Mesendoderm (in vitro differentiated cells): ENCODE results near the gene CELSR2.
"Not testable (repeated sequence)": the region's sequence is repeated elsewhere in the genome, so short reads cannot be mapped to it uniquely, and the experiment has no call there.

ENCODE experiments used
- DNase-seq: peaks from one replicate; pipeline ENCODE4 v3.0.0; 2013
- H2AK5ac ChIP-seq: 2 replicates; pipeline ENCODE4 v1.6.1; 2013; ENCODE audit warnings: low read length, inconsistent platforms
- H2BK120ac ChIP-seq: 2 replicates; pipeline ENCODE4 v1.6.1; 2013; ENCODE audit warnings: low read depth, mild to moderate bottlenecking, low read length, moderate library complexity, mixed read lengths
- H2BK15ac ChIP-seq: replicated peaks from 2 replicates; pipeline ENCODE4 v1.6.1; 2013; ENCODE audit warnings: low read depth, mild to moderate bottlenecking, moderate library complexity
- H2BK5ac ChIP-seq: 2 replicates; pipeline ENCODE4 v1.6.1; 2013; ENCODE audit warnings: low read length, inconsistent platforms
- H3K18ac ChIP-seq: 2 replicates; pipeline ENCODE4 v1.6.1; 2013; ENCODE audit warnings: mild to moderate bottlenecking, low read length, mixed read lengths
- H3K23ac ChIP-seq: one replicate; pipeline ENCODE4 v1.6.1; 2013; ENCODE audit warnings: low read length
- H3K27ac ChIP-seq: 2 replicates; pipeline ENCODE4 v1.5.1; 2013; ENCODE audit warnings: low read depth, mild to moderate bottlenecking, inconsistent platforms, low read length, moderate library complexity
- H3K27me3 ChIP-seq: 2 replicates; pipeline ENCODE4 v1.6.1; 2013; ENCODE audit warnings: low read length, control low read depth, mild to moderate bottlenecking, inconsistent platforms; ENCODE audit not compliant: insufficient read depth, poor library complexity
- H3K36me3 ChIP-seq: 2 replicates; pipeline ENCODE4 v1.6.1; 2013; ENCODE audit warnings: low read length, inconsistent platforms; ENCODE audit not compliant: control insufficient read depth, insufficient read depth
- H3K4ac ChIP-seq: one replicate; pipeline ENCODE4 v1.6.1; 2013; ENCODE audit warnings: low read depth, mild to moderate bottlenecking, low read length, moderate library complexity
- H3K4me1 ChIP-seq: 2 replicates; pipeline ENCODE4 v1.6.1; 2013; ENCODE audit warnings: low read depth, low read length, inconsistent platforms; ENCODE audit not compliant: control insufficient read depth
- H3K4me2 ChIP-seq: 2 replicates; pipeline ENCODE4 v1.6.1; 2013; ENCODE audit warnings: low read length
- H3K4me3 ChIP-seq: 2 replicates; pipeline ENCODE4 v1.5.1; 2013; ENCODE audit warnings: mild to moderate bottlenecking, low read length
- H3K56ac ChIP-seq: one replicate; pipeline ENCODE4 v1.6.1; 2013; ENCODE audit warnings: low read length
- H3K79me1 ChIP-seq: 2 replicates; pipeline ENCODE4 v1.6.1; 2013; ENCODE audit warnings: low read length, inconsistent platforms
- H3K79me2 ChIP-seq: 2 replicates; pipeline ENCODE4 v1.6.1; 2013; ENCODE audit warnings: mild to moderate bottlenecking, low read length; ENCODE audit not compliant: control insufficient read depth, insufficient read depth
- H3K9ac ChIP-seq: 2 replicates; pipeline ENCODE4 v1.6.1; 2013; ENCODE audit warnings: low read length, inconsistent platforms
- H4K5ac ChIP-seq: one replicate; pipeline ENCODE4 v1.6.1; 2013; ENCODE audit warnings: low read length
- H4K8ac ChIP-seq: one replicate; pipeline ENCODE4 v1.6.1; 2013; ENCODE audit warnings: low read depth, mild to moderate bottlenecking, control low read depth, low read length, moderate library complexity
- WGBS: extraction: QIAGEN DNeasy Blood & Tissue Kit; methylation state at CpG from one replicate; pipeline ENCODE4 v1.1.7; 2013; ENCODE audit warnings: low lambda C conversion rate, missing lambda C conversion rate; ENCODE audit not compliant: insufficient coverage; ENCODE audit errors: extremely low coverage; 5-methylcytosine and 5-hydroxymethylcytosine counted together

Gene CELSR2

DNA sequence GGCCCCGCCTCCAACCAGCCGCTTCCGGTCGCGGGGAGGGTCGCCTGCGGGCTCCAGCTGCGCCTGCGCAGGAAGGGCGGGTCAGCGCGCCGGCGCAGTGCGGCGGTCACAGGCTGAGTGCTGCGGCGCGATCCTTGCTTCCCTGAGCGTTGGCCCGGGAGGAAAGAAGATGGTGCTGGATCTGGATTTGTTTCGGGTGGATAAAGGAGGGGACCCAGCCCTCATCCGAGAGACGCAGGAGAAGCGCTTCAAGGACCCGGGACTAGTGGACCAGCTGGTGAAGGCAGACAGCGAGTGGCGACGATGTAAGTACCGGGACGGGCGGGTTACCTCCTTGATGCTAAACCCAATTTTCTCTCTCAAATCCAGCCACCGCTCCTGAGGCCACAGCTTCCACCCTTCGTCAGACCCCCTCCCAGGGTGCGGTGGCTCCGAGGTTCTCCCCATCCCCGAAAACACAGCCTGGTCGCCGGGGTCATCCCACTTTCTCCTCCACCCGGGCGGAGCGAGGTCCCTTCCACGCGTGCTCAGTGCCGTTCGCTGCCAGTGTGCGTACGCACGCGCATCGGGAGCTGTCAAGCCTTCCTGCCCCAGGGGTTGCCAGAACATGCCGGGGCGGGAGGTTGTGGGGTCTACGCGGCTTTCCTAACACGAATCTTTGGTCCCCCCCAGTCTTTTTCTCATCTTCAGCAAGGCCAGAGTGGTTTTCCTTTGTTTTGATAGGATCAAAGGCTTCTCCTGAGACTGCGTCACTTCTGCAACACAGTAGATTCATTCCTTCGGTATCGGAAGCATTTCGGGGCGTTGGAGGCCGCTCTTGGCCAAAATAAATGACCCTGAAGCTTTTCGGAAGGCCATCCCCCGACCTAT is 35.3 kb upstream of the CELSR2 start, which contains the start of gene SARS1:
Gene SARS1 (plus strand): TSS at position 95 of the 870 bp plus-strand sequence. CDS start 75 bp downstream, at position 170.
- Histone ChIP-seq H3K27ac (peak within 1 kb of the TSS; percentile 63), H2AK5ac (no peak within 1 kb of the TSS), H2BK15ac (no peak within 1 kb of the TSS), H3K4ac (peak within 1 kb of the TSS; percentile 57), H2BK120ac (no peak within 1 kb of the TSS), H4K5ac (no peak within 1 kb of the TSS), H3K9ac (peak within 1 kb of the TSS; percentile 99), H3K36me3 (no peaks in the 10 kb centered on the region), H3K18ac (peak within 1 kb of the TSS; percentile 32), H2BK5ac (peak within 1 kb of the TSS; percentile 73), H3K23ac (peak within 1 kb of the TSS; percentile 89), H3K4me2 (peak within 1 kb of the TSS; percentile 87), H3K56ac (peak within 1 kb of the TSS; percentile 99), H3K4me1 (no peaks in the 10 kb centered on the region), H3K4me3 (peak within 1 kb of the TSS; percentile 100), H3K27me3 (no peaks in the 10 kb centered on the region), H3K79me1 (peaks cover 15% of the 10 kb centered on the region), H4K8ac (no peak within 1 kb of the TSS), H3K79me2 (peaks cover 35% of the 10 kb centered on the region)
- no CpG with 5 or more reads among the region's 64 CpGs for WGBS
- peak; percentile 92 for DNase-seq

- Histone ChIP-seq H3K4ac (no peak overlapping the region), H4K8ac (no peak overlapping the region), H3K27me3 (no peaks in the 10 kb centered on the region), H3K4me3 (peak overlapping the region; percentile 100), H3K9ac (peak overlapping the region; percentile 99), H3K27ac (peak overlapping the region; percentile 63), H3K56ac (peak overlapping the region; percentile 99), H3K4me2 (peak overlapping the region; percentile 20), H3K4me1 (no peaks in the 10 kb centered on the region), H3K79me1 (peaks cover 15% of the 10 kb centered on the region), H4K5ac (no peak overlapping the region), H2BK15ac (no peak overlapping the region), H2BK120ac (no peak overlapping the region), H3K18ac (no peak overlapping the region), H2BK5ac (peak overlapping the region; percentile 62), H3K79me2 (peaks cover 37% of the 10 kb centered on the region), H3K23ac (peak overlapping the region; percentile 89), H3K36me3 (no peaks in the 10 kb centered on the region), H2AK5ac (no peak overlapping the region)
- no CpG with 5 or more reads among the region's 13 CpGs for WGBS
- peak; percentile 93 for DNase-seq
Measured at GRCh38 chr1:109214695-109215623, 34.4 kb upstream of the CELSR2 start.

DNA sequence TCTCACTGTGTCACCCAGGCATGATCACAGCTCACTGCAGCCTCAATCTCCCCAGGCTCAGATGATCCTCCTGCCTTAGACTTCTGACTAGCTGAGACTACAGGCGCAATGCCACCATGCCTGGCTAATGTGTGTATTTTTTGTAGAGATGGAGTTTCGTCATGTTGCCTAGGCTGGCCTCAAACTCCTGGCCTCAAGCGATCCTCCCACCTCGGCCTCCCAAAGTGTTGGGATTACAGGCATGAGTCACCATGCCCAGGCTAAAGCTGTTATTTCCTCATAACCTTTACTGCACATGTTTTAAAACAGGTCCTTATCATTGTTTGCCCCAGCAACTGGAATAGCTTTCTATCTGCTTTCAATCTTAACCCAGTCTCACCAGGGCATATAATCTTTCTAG is 32.7 kb upstream of the CELSR2 start:
- no peak overlapping the region for H4K8ac ChIP-seq
- no peak overlapping the region for H2BK120ac ChIP-seq
- no peak overlapping the region for H3K4me2 ChIP-seq
- no peak overlapping the region for H3K23ac ChIP-seq
- H3K4me3 ChIP-seq: no peak overlapping the region
- H4K5ac ChIP-seq: no peak overlapping the region
- no peak overlapping the region for H3K56ac ChIP-seq
- H3K79me2 ChIP-seq: peaks cover 43% of the 10 kb centered on the region
- peaks cover 15% of the 10 kb centered on the region for H3K79me1 ChIP-seq
- H3K27me3 ChIP-seq: no peaks in the 10 kb centered on the region
- no peaks in the 10 kb centered on the region for H3K36me3 ChIP-seq
- no peak overlapping the region for H2BK5ac ChIP-seq
- no peak overlapping the region for H3K27ac ChIP-seq
- DNase-seq: no peak
- no peaks in the 10 kb centered on the region for H3K4me1 ChIP-seq
- no CpG with 5 or more reads among the region's 4 CpGs for WGBS
- no peak overlapping the region for H3K18ac ChIP-seq
- no peak overlapping the region for H3K9ac ChIP-seq
- H2AK5ac ChIP-seq: no peak overlapping the region
- H3K4ac ChIP-seq: no peak overlapping the region
- no peak overlapping the region for H2BK15ac ChIP-seq

GRCh38 chr1:109218516-109218915 is 30.8 kb upstream of the CELSR2 start:
- no peak overlapping the region for H2BK5ac ChIP-seq
- no peak overlapping the region for H4K5ac ChIP-seq
- no peaks in the 10 kb centered on the region for H3K36me3 ChIP-seq
- H3K23ac ChIP-seq: no peak overlapping the region
- H3K27me3 ChIP-seq: no peaks in the 10 kb centered on the region
- no peak overlapping the region for H4K8ac ChIP-seq
- no peak overlapping the region for H2BK120ac ChIP-seq
- H3K27ac ChIP-seq: no peak overlapping the region
- no peak overlapping the region for H3K4ac ChIP-seq
- no peaks in the 10 kb centered on the region for H3K4me1 ChIP-seq
- peaks cover 45% of the 10 kb centered on the region for H3K79me2 ChIP-seq
- no peak overlapping the region for H2BK15ac ChIP-seq
- H2AK5ac ChIP-seq: no peak overlapping the region
- WGBS: no CpG with 5 or more reads among the region's 3 CpGs
- DNase-seq: peak; percentile 57
- no peak overlapping the region for H3K56ac ChIP-seq
- H3K4me3 ChIP-seq: no peak overlapping the region
- H3K4me2 ChIP-seq: no peak overlapping the region
- H3K79me1 ChIP-seq: peaks cover 17% of the 10 kb centered on the region
- H3K9ac ChIP-seq: no peak overlapping the region
- H3K18ac ChIP-seq: no peak overlapping the region

- DNase-seq, H3K56ac ChIP-seq, H3K4ac ChIP-seq, H3K79me1 ChIP-seq, H3K36me3 ChIP-seq, H3K4me1 ChIP-seq, H2AK5ac ChIP-seq, H2BK15ac ChIP-seq, H3K27ac ChIP-seq, H3K9ac ChIP-seq, H2BK5ac ChIP-seq, H3K23ac ChIP-seq, H2BK120ac ChIP-seq, H3K4me3 ChIP-seq, H3K27me3 ChIP-seq, H4K5ac ChIP-seq, H3K18ac ChIP-seq, H4K8ac ChIP-seq, H3K4me2 ChIP-seq: not testable (repeated sequence)
- peaks cover 25% of the 10 kb centered on the region for H3K79me2 ChIP-seq
- WGBS: no CpG with 5 or more reads among the region's 9 CpGs
Measured at GRCh38 chr1:109221201-109221600, 28.1 kb upstream of the CELSR2 start.
